Right atrium auricular region (tissue), 2 donors: ENCODE measurements around the gene DOK6. TPM values are rescaled to one million over a fixed set of nuclear protein-coding genes. Genes with fewer than 3 reads are reported as not detected.
"Not testable (repeated sequence)": the region's sequence is repeated elsewhere in the genome, so short reads cannot be mapped to it uniquely, and the experiment has no call there.

Experiments
- DNase-seq: peaks from one replicate; pipeline ENCODE4 v3.0.0-alpha.2; 2019; ENCODE audit warnings: low spot score
- H3K27ac ChIP-seq, 2 donors: fragments of 200-600 bp; sonication (generic); 1 replicate in 1 of 2; 2 replicates in 1 of 2; pipeline ENCODE4 v1.5.1; 2016 to 2019
- H3K27me3 ChIP-seq, 2 donors: fragments of 200-600 bp; sonication (generic); one replicate each; pipeline versions ENCODE4 v1.5.1 to v1.6.0; 2017 to 2019
- H3K36me3 ChIP-seq: fragments of 200-600 bp; sonication (generic); one replicate; pipeline ENCODE4 v1.5.1; 2016
- H3K4me1 ChIP-seq, 2 donors: fragments of 200-600 bp; sonication (generic); one replicate each; pipeline versions ENCODE4 v1.5.1 to v1.6.0; 2017 to 2019
- H3K4me3 ChIP-seq, 2 donors: fragments of 200-600 bp; sonication (generic); 1 replicate in 1 of 2; 2 replicates in 1 of 2; pipeline ENCODE4 v1.5.1; 2017 to 2019; ENCODE audit warnings: mild to moderate bottlenecking in 1 of 2, moderate library complexity in 1 of 2
- H3K9me3 ChIP-seq, 2 donors: fragments of 200-600 bp; sonication (generic); one replicate each; pipeline ENCODE4 v1.5.1; 2019
- total RNA-seq, 2 donors: library from RNA; depleted of rRNA; stranded (reverse); fragments of >200 nt; gene quantifications; one replicate each; pipeline ENCODE4 v1.1.0, GENCODE V29; 2016
- TF ChIP-seq, protein P1 (sequence below), 2 donors: fragments of 200-600 bp; sonication (generic); IDR thresholded peaks; one replicate each; pipeline ENCODE4 v1.5.1; 2019; ENCODE audit warnings: antibody characterized with exemption in 2 of 2

The DOK6 gene
- total RNA-seq, 2 donors from 2014 or later, result 2.0 to 5.7 TPM

DNA sequence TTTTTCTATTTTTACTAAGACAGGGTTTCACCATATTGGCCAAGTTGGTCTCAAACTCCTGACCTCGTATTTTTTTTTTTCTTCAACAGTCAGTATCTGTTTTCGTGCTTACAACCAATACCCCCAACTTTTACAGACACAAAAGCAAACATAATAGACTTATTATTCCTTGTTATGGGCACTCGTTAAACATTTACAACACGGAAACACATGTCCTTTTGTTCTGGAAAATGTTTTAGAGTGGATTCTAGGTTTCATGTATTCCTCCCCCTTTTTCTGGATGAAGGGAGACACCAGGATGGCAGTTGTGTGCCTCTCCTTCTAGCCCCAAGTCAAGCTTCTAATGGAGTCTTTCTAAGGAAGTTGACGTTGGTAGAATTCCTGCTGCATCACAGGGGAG is 458.2 kb downstream of the DOK6 start:
- no peak overlapping the region for H3K27ac ChIP-seq
- no peaks in the 10 kb centered on the region for H3K36me3 ChIP-seq
- TF ChIP-seq, protein P1, sequence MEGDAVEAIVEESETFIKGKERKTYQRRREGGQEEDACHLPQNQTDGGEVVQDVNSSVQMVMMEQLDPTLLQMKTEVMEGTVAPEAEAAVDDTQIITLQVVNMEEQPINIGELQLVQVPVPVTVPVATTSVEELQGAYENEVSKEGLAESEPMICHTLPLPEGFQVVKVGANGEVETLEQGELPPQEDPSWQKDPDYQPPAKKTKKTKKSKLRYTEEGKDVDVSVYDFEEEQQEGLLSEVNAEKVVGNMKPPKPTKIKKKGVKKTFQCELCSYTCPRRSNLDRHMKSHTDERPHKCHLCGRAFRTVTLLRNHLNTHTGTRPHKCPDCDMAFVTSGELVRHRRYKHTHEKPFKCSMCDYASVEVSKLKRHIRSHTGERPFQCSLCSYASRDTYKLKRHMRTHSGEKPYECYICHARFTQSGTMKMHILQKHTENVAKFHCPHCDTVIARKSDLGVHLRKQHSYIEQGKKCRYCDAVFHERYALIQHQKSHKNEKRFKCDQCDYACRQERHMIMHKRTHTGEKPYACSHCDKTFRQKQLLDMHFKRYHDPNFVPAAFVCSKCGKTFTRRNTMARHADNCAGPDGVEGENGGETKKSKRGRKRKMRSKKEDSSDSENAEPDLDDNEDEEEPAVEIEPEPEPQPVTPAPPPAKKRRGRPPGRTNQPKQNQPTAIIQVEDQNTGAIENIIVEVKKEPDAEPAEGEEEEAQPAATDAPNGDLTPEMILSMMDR (IDR thresholded peaks at IDR 0.05), result no peak
- no peak overlapping the region for H3K4me3 ChIP-seq
- no peaks in the 10 kb centered on the region for H3K27me3 ChIP-seq
- no peak for DNase-seq
- no peaks in the 10 kb centered on the region for H3K9me3 ChIP-seq
- H3K4me1 ChIP-seq, result no peaks in the 10 kb centered on the region

DNA sequence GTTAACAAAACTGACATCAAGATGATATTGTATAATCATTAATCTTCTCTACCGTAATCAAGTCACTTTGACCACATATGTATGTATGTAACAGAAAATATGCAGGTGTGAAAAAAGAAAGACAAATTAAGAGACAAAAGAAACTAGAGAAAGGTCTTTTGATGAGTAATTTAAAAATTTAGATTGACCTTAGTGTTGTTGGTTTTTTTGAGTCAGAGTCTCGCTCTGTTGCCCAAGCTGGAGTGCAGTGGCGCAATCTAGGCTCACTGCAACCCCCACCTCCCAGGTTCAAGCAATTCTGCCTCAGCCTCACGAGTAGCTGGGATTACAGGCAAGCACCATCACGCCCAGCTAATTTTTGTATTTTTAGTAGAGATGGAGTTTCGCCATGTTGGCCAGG is 464.1 kb downstream of the DOK6 start:
- H3K4me3 ChIP-seq, H3K27me3 ChIP-seq, H3K27ac ChIP-seq, H3K4me1 ChIP-seq, H3K36me3 ChIP-seq, DNase-seq, H3K9me3 ChIP-seq: not testable (repeated sequence)

DNA sequence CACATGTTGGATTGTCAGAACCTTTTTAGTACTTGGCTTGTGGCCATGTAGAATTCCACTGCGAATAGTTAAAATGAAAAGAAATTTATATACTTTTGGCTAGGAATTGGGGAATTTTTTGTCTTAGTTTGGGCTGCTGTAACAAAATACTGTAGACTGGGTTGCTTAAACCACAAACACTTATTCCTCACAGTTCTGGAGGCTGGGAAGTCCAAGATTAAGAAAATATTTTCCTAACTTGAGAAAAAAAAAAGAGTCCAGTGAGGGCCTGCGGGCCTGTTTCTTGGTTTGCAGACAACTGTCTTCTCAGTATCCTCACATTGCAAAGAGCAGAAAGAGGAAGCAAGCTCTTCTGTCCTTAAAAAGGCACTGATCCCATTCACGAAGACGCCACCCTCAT is 465.1 kb downstream of the DOK6 start:
- Histone ChIP-seq H3K36me3 (no peaks in the 10 kb centered on the region), H3K4me3 (no peak overlapping the region), H3K27ac (no peak overlapping the region), H3K27me3 (no peaks in the 10 kb centered on the region), H3K9me3 (no peaks in the 10 kb centered on the region), H3K4me1 (no peaks in the 10 kb centered on the region)
- TF ChIP-seq, protein P1 (IDR thresholded peaks at IDR 0.05), result no peak
- DNase-seq, result no peak

DNA sequence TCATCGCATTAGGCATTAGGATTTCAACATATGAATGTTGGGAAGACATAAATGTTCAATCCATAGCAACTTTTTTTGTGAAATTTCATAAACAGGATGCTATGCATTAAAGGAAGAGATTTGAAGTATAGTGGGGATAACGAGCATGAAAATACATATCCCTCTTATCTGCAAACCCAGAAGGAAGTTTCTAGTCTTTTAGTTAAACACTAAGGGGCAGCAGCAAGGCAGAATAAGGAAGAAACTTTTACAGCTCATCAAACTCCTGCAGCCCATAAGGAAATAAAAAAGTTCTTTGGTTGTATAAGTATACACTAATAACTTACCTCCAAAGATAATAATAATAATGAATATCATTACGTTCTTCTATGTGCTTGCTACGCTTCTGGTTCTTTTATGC is 465.5 kb downstream of the DOK6 start:
- Histone ChIP-seq H3K27me3 (no peaks in the 10 kb centered on the region), H3K9me3 (no peaks in the 10 kb centered on the region), H3K27ac (no peak overlapping the region), H3K4me1 (no peaks in the 10 kb centered on the region), H3K36me3 (no peaks in the 10 kb centered on the region), H3K4me3 (no peak overlapping the region)
- DNase-seq, result no peak
- TF ChIP-seq, protein P1 (IDR thresholded peaks at IDR 0.05), result no peak

DNA sequence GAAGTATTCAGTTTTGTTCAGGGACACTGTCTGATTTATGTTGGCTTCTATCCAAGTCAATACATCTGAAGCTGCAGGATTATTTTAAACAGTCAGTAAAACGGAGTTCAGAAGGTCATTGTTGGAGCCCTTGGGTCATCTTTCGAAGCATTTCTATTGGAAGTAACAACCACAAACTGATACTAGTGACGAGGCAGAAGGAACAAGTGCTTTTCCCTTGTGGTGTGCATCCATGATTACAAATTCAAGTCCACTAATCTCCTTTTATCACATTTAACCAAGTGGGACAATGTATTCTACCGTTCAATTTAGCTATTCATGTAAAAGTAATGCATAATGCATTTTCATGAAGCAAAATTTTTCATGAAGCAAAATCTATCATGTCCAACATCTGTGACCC is 470.0 kb downstream of the DOK6 start:
- no peak overlapping the region for H3K27ac ChIP-seq
- H3K9me3 ChIP-seq, result no peaks in the 10 kb centered on the region
- TF ChIP-seq, protein P1 (IDR thresholded peaks at IDR 0.05), result no peak
- H3K36me3 ChIP-seq, result no peaks in the 10 kb centered on the region
- H3K27me3 ChIP-seq, result no peaks in the 10 kb centered on the region
- DNase-seq, result no peak
- H3K4me3 ChIP-seq, result no peak overlapping the region
- H3K4me1 ChIP-seq, result no peaks in the 10 kb centered on the region

DNA sequence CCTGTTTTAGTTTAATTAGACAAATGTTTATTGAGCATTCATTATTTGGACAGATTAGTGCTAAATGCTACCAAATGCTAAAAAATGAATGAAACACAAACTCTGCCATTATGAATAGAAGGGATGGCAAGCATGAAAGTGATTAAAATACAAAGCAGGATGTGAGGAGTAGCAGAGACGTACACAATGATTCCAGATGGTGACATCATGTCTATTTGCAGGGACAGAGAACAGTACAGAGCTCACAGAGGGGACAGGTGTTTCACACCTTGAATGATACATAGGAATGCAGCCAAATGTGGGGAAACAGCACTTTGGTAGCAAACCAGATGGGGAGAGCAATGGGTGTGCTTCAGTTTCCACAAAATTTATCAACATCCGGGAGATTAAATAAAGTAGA is 470.7 kb downstream of the DOK6 start:
- Histone ChIP-seq H3K36me3 (no peaks in the 10 kb centered on the region), H3K9me3 (no peaks in the 10 kb centered on the region), H3K27me3 (no peaks in the 10 kb centered on the region), H3K4me1 (no peaks in the 10 kb centered on the region), H3K4me3 (no peak overlapping the region), H3K27ac (no peak overlapping the region)
- DNase-seq, result no peak
- TF ChIP-seq, protein P1 (IDR thresholded peaks at IDR 0.05), result no peak
